Measurements from ENCODE around the gene LDLRAD4.

DNA sequence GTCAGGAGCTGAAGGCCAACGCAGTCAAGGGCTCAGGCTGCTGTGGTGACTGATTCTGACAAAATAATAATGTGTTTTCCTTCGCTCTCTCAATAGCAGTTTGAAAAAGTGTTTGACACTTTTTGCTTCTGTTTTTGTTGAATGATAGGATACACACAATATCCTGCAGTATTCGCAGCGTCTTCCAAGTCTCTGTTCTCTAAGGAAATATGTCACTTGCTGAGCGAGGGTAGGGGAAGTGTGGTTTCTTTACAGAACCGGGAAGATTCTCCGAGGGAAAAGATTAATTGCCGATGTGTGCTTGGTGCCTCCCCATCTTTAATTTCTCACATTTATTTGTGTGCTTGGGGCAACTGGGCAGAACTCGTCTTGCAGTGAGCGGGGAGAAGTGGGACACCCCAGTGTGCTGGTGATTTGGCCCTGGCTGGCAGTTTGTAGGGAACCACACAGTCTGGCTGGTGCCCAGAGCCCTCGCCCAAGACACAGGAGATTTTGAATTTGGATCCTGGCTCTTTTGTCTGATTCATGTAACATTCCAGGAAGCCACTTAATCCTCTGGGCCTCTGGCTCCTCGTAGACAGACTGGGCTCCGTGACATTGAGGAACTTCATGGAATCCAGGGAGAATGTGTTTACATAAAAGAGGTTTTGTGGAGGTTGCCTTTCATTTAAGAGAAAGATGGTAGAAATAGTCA, 169.4 kb downstream of the LDLRAD4 start:
- TF ChIP-seq CTCF (IDR thresholded peaks at IDR 0.05; ENCODE audit: insufficient read depth, low read length, poor library complexity, severe bottlenecking): no peak
- no peak for TF ChIP-seq EZH2phosphoT487 (conservative IDR thresholded peaks at IDR 0.05; ENCODE audit: low read length)

Measured in SU-DHL-6 (cell line).